Hepatocyte (in vitro differentiated cells): ENCODE results near the gene CTRL. TPM values are rescaled to one million over a fixed set of nuclear protein-coding genes. Genes with fewer than 3 reads are reported as not detected.

ENCODE experiments used
- DNase-seq: peaks from one replicate; pipeline ENCODE4 v3.0.0-alpha.2; 2016; ENCODE audit warnings: low spot score
- H2AFZ ChIP-seq: fragments of 200-600 bp; sonication (generic); 2 replicates; pipeline ENCODE4 v1.6.0; 2016; ENCODE audit warnings: antibody characterized with exemption, mild to moderate bottlenecking
- H3K27ac ChIP-seq: fragments of 200-600 bp; sonication (generic); 2 replicates; pipeline ENCODE4 v1.5.1; 2016; ENCODE audit warnings: mild to moderate bottlenecking
- H3K27me3 ChIP-seq: fragments of 200-600 bp; sonication (generic); 2 replicates; pipeline ENCODE4 v1.6.1; 2016
- H3K36me3 ChIP-seq: fragments of 200-600 bp; sonication (generic); replicated peaks from 2 replicates; pipeline ENCODE4 v1.5.1; 2016; ENCODE audit warnings: low read depth; ENCODE audit not compliant: insufficient read depth
- H3K4me1 ChIP-seq: fragments of 200-600 bp; sonication (generic); 2 replicates; pipeline ENCODE4 v1.5.1; 2016; ENCODE audit warnings: mild to moderate bottlenecking, moderate library complexity; ENCODE audit not compliant: insufficient read depth
- H3K4me2 ChIP-seq: fragments of 200-600 bp; sonication (generic); 2 replicates; pipeline ENCODE4 v1.6.0; 2016
- H3K4me3 ChIP-seq: fragments of 200-600 bp; sonication (generic); 2 replicates; pipeline ENCODE4 v1.5.1; 2016; ENCODE audit warnings: mild to moderate bottlenecking
- H3K79me2 ChIP-seq: fragments of 200-600 bp; sonication (generic); 2 replicates; pipeline ENCODE4 v1.6.0; 2017; ENCODE audit warnings: mild to moderate bottlenecking
- H3K9me2 ChIP-seq: fragments of 200-600 bp; sonication (generic); replicated peaks from 2 replicates; pipeline ENCODE4 v1.6.0; 2017; ENCODE audit warnings: mild to moderate bottlenecking; ENCODE audit not compliant: insufficient read depth
- H3K9me3 ChIP-seq: fragments of 200-600 bp; sonication (generic); 2 replicates; pipeline ENCODE4 v1.5.1; 2016; ENCODE audit warnings: low read depth, mild to moderate bottlenecking
- H4K20me1 ChIP-seq: fragments of 200-600 bp; sonication (generic); 2 replicates; pipeline ENCODE4 v1.6.0; 2016; ENCODE audit warnings: mild to moderate bottlenecking; ENCODE audit not compliant: insufficient read depth, poor library complexity, severe bottlenecking
- CTCF ChIP-seq: fragments of 200-600 bp; sonication (generic); IDR thresholded peaks from 2 replicates; pipeline ENCODE4 v1.5.1; 2016; ENCODE audit warnings: antibody characterized with exemption, mild to moderate bottlenecking; ENCODE audit not compliant: poor library complexity
- EZH2 ChIP-seq: fragments of 200-600 bp; sonication (generic); IDR thresholded peaks from 2 replicates; pipeline ENCODE4 v1.6.1; 2016; ENCODE audit warnings: antibody characterized with exemption, mild to moderate bottlenecking, borderline replicate concordance
- EZH2phosphoT487 ChIP-seq: fragments of 200-600 bp; sonication (generic); IDR thresholded peaks from one replicate; pipeline ENCODE4 v1.6.1; 2018; ENCODE audit warnings: antibody characterized with exemption, mild to moderate bottlenecking, low read depth, moderate library complexity; ENCODE audit not compliant: unreplicated experiment, severe bottlenecking
- WGBS: methylation state at CpG from one replicate; pipeline ENCODE4 v1.1.6; 2016; ENCODE audit warnings: low lambda C conversion rate; ENCODE audit errors: missing lambda C conversion rate; 5-methylcytosine and 5-hydroxymethylcytosine counted together
- polyA plus RNA-seq: library from polyadenylated mRNA; unstranded; fragments of >200 nt; fragmentation: Nextera tagmentation; extraction: Ambion mirVana; gene quantifications from 2 replicates; pipeline ENCODE4 v1.2.1, GENCODE V29; 2016
- total RNA-seq: library from RNA; depleted of rRNA; stranded (reverse); fragments of >200 nt; gene quantifications from 2 replicates; pipeline ENCODE4 v1.2.3, GENCODE V29; 2014

CTRL gene
- total and polyA plus RNA-seq, 2 experiments from 2014 or later, result 0.63 to 12.5 TPM

- no peak overlapping the region for H3K4me2 ChIP-seq
- no peaks in the 10 kb centered on the region for H4K20me1 ChIP-seq
- H3K27ac ChIP-seq, result no peak overlapping the region
- H3K27me3 ChIP-seq, result no peaks in the 10 kb centered on the region
- DNase-seq, result no peak
- H3K9me3 ChIP-seq, result no peaks in the 10 kb centered on the region
- no peak overlapping the region for H2AFZ ChIP-seq
- no peaks in the 10 kb centered on the region for H3K9me2 ChIP-seq
- no peaks in the 10 kb centered on the region for H3K36me3 ChIP-seq
- 97% methylated on average over 11 of the region's 11 CpGs for WGBS
- no peaks in the 10 kb centered on the region for H3K4me1 ChIP-seq
- no peaks in the 10 kb centered on the region for H3K79me2 ChIP-seq
- no peak overlapping the region for H3K4me3 ChIP-seq
- TF ChIP-seq EZH2phosphoT487 (no peak), CTCF (no peak), EZH2 (no peak)
Measured at GRCh38 chr16:67949645-67950044, 18.0 kb upstream of the CTRL start.

- Histone ChIP-seq H3K27ac (no peak overlapping the region), H3K9me3 (no peaks in the 10 kb centered on the region), H3K36me3 (no peaks in the 10 kb centered on the region), H3K9me2 (no peaks in the 10 kb centered on the region), H3K4me1 (no peaks in the 10 kb centered on the region), H3K79me2 (no peaks in the 10 kb centered on the region), H2AFZ (no peak overlapping the region), H3K4me3 (no peak overlapping the region), H4K20me1 (no peaks in the 10 kb centered on the region), H3K27me3 (no peaks in the 10 kb centered on the region), H3K4me2 (no peak overlapping the region)
- no peak for TF ChIP-seq EZH2
- TF ChIP-seq CTCF, result no peak
- TF ChIP-seq EZH2phosphoT487, result no peak
- 98% methylated on average over 15 of the region's 15 CpGs for WGBS
- DNase-seq, result no peak
Measured at GRCh38 chr16:67948015-67948414, 16.4 kb upstream of the CTRL start.

GRCh38 chr16:67946966-67947558, 15.4 kb upstream of the CTRL start:
- WGBS, result 97% methylated on average over 28 of the region's 28 CpGs

More at GRCh38 chr16:67946966-67947558, 15.4 kb upstream of the CTRL start:
- H3K9me3 ChIP-seq, result no peaks in the 10 kb centered on the region
- TF ChIP-seq CTCF (no peak), EZH2 (no peak), EZH2phosphoT487 (no peak)
- no peak overlapping the region for H3K4me3 ChIP-seq
- H3K4me2 ChIP-seq, result no peak overlapping the region
- H3K27ac ChIP-seq, result no peak overlapping the region
- no peaks in the 10 kb centered on the region for H3K36me3 ChIP-seq
- no peaks in the 10 kb centered on the region for H3K9me2 ChIP-seq
- DNase-seq, result no peak
- no peaks in the 10 kb centered on the region for H4K20me1 ChIP-seq
- H3K4me1 ChIP-seq, result no peaks in the 10 kb centered on the region
- H3K79me2 ChIP-seq, result no peaks in the 10 kb centered on the region
- no peaks in the 10 kb centered on the region for H3K27me3 ChIP-seq
- H2AFZ ChIP-seq, result no peak overlapping the region
